ENCODE data around the gene CCZ1B. TPM values are rescaled to one million over a fixed set of nuclear protein-coding genes. Genes with fewer than 3 reads are reported as not detected.
"Not testable (repeated sequence)": the region's sequence is repeated elsewhere in the genome, so short reads cannot be mapped to it uniquely, and the experiment has no call there.

CCZ1B gene
- total and polyA plus RNA-seq, 11 donors: 12.8 to 42.2 (median 23.8) TPM

DNA sequence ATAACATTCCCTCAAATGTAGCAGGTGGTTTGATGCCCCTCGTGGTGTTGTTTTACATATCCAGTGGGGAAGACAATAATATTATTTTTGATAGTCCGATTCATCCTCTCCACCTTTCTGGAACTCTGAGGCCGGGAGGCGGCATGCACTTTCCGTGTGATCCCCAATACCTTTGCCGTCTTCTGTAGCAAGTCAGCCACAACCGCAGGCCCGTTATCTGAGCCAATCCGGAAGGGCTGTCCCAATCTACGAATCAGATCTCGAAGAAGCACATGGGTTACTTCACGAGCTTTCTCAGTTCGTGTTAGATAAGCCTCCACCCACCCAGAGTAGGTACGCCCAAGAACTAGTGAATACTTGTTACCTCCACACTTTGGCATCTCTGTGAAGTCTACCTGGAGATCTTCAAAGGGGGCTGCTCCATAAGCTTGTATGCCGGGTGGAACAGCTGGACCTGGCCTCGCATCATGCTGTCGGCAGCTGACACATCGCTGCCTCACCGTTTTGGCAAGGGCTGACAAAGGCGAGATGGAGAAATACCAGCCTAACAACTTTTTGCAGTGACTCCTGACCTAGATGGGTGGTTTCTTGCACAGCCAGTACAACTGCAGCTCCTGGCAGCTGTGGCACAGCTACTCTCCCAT is 16.3 kb upstream of the CCZ1B start:
- ATAC-seq: not testable (repeated sequence)

DNA sequence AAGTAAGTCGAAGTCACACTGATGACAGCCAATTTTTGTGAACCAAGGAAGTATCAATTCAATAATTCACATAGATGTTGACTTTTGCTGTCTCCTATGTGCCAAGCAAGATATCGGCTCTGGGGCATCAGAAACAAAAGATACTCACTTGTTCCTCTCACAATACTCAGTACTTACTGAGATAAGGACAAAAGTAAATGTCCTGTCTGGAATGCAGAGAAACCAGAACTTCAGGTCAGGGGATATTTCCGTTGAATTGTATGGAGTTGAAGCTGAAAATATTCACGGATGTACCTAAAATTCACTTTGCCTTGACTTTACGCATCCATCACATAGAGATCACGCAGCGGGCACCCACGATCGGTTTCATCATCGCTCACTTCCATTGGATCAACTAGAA is 11.0 kb upstream of the CCZ1B start:
- H3K4me1 ChIP-seq; ATAC-seq; DNase-seq; H3K4me3 ChIP-seq; H3K36me3 ChIP-seq; H3K9me3 ChIP-seq; intact Hi-C loops (cut with DNase I); H3K27ac ChIP-seq: not testable (repeated sequence)
- 92 to 93% (median 92%) methylated on average over 10 of the region's 10 CpGs for WGBS, 4 donors
- H3K27me3 ChIP-seq: peaks cover 0 to 40% (median 5%) of the 10 kb centered on the region in 9 donors

More for the DNA sequence above, 16.3 kb upstream of the CCZ1B start:
- H3K36me3 ChIP-seq; H3K9me3 ChIP-seq; intact Hi-C loops (cut with DNase I); H3K4me3 ChIP-seq; H3K4me1 ChIP-seq; DNase-seq; H3K27ac ChIP-seq: not testable (repeated sequence)
- WGBS, 4 donors: 64 to 77% (median 66%) methylated on average over 20 of the region's 20 CpGs
- H3K27me3 ChIP-seq: peaks cover 0 to 29% (median 0%) of the 10 kb centered on the region in 9 donors

DNA sequence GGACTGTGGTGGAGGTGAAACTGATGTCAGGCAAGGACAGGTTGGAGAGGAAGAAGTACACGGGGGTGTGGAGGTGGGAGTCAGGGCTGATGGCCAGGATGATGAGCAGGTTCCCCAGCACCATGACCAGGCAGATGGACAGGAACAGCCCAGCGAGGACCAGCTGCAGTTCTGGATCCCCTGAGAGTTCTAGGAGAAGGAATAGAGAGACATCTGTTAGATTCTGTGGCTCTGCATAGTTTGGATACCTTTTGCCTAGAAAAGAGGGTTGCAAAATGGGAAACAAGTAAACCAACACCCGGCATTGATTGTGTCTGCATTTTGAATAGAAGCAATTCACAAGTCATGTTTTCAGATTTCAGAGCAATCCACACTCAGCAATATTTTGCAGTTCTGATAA is 9.4 kb upstream of the CCZ1B start:
- H3K36me3 ChIP-seq; H3K27ac ChIP-seq; H3K4me3 ChIP-seq; H3K4me1 ChIP-seq; DNase-seq; ATAC-seq; H3K9me3 ChIP-seq; intact Hi-C loops (cut with DNase I): not testable (repeated sequence)
- peaks cover 0 to 34% (median 5%) of the 10 kb centered on the region in 9 donors for H3K27me3 ChIP-seq
- 31 to 78% (median 59%) methylated on average over 3 of the region's 3 CpGs for WGBS, 4 donors

DNA sequence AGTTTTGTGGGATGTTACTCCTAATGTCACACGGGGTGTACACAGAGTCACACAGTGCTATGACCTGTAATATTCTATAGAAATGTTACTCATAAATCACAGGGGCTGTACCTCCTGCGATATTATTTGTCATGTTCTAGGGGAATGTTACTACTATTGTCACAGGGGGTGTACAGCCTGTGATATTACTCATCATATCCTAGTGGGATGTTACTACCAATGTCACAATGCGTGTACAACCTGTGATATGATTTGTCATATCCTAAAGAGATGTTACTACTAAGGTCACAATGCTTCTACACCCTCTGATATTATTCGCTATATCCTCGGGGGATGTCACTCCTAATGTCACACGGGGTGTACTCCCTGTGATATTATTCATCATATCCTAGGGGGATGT is 7.6 kb upstream of the CCZ1B start:
- WGBS, 4 donors: 88 to 92% (median 88%) methylated on average over 6 of the region's 6 CpGs
- DNase-seq (no peak), ATAC-seq (no peak)
- peaks cover 0 to 24% (median 5%) of the 10 kb centered on the region in 9 donors for H3K27me3 ChIP-seq
- H3K4me3 ChIP-seq: no peak overlapping the region
- TF ChIP-seq POLR2A (IDR thresholded peaks at IDR 0.05): no peak
- TF ChIP-seq, protein P1, sequence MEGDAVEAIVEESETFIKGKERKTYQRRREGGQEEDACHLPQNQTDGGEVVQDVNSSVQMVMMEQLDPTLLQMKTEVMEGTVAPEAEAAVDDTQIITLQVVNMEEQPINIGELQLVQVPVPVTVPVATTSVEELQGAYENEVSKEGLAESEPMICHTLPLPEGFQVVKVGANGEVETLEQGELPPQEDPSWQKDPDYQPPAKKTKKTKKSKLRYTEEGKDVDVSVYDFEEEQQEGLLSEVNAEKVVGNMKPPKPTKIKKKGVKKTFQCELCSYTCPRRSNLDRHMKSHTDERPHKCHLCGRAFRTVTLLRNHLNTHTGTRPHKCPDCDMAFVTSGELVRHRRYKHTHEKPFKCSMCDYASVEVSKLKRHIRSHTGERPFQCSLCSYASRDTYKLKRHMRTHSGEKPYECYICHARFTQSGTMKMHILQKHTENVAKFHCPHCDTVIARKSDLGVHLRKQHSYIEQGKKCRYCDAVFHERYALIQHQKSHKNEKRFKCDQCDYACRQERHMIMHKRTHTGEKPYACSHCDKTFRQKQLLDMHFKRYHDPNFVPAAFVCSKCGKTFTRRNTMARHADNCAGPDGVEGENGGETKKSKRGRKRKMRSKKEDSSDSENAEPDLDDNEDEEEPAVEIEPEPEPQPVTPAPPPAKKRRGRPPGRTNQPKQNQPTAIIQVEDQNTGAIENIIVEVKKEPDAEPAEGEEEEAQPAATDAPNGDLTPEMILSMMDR (IDR thresholded peaks at IDR 0.05): no peak
- H3K9me3 ChIP-seq: no peaks in the 10 kb centered on the region
- H3K4me1 ChIP-seq: no peaks in the 10 kb centered on the region
- H3K36me3 ChIP-seq: no peaks in the 10 kb centered on the region
- no peak overlapping the region for H3K27ac ChIP-seq
- intact Hi-C loops (cut with DNase I): no loop called here

DNA sequence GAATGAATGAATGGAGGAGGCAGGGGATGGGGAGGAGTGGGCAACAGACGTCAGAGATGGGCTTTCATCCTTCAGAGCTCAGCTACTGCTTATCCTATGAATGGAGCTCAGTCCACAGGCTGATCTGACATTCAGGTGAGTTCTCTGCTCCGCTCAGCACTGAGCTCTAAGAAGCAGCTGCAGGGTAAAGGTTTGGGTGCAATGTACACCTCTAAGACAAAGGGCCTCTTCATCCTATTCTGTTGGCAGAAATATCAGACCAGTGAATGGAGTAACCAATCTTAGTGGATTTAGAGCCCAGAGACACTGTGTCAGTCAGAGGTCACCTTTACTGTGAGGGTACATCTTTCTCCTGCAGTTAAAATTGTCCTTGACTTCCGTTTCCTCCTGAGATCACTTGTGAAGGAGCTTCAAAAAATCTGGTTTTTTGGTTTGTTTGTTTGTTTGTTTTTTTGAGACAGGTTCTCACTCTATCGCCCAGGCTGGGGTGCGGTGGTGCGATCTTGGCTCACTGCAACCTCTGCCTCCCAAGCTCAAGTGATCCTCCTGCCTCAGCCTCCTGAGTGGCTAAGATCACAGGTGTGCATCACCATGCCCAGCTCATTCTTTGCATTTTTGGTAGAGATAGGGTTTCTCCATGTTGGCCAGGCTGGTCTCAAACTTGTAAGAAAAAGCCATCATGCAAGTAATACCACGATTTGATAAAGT is 5.1 kb upstream of the CCZ1B start:
- DNase-seq: no peak
- intact Hi-C loops (cut with DNase I): no loop called here
- no peaks in the 10 kb centered on the region for H3K9me3 ChIP-seq
- H3K4me3 ChIP-seq: no peak overlapping the region
- no peak overlapping the region for H3K27ac ChIP-seq
- H3K27me3 ChIP-seq: peaks cover 0 to 22% (median 5%) of the 10 kb centered on the region in 9 donors
- TF ChIP-seq POLR2A (IDR thresholded peaks at IDR 0.05): no peak
- TF ChIP-seq, protein P1 (IDR thresholded peaks at IDR 0.05): no peak
- WGBS, 4 donors: 75 to 82% (median 79%) methylated on average over 7 of the region's 7 CpGs
- no peak for ATAC-seq
- no peaks in the 10 kb centered on the region for H3K36me3 ChIP-seq
- no peaks in the 10 kb centered on the region for H3K4me1 ChIP-seq

DNA sequence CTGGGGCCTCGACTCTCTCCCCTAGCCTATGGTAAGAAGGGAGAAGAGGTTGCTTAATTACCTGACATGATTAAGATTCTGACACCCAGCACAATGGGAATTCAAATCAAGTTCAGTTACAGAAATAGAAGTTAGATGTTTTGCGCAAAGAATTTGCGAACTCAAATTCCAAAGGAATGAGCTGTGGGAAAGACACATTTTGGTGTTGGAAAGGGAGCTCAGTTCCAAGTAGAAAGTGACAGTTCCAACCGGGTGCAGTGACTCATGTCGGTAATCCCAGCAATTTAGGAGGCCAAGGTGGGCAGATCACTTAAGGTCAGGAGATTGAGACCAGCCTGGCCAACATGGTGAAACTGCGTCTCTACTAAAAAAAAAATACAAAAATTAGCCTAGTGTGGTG is 4.0 kb upstream of the CCZ1B start:
- H3K4me1 ChIP-seq; H3K4me3 ChIP-seq; H3K27ac ChIP-seq; DNase-seq; ATAC-seq; H3K9me3 ChIP-seq; intact Hi-C loops (cut with DNase I); H3K36me3 ChIP-seq: not testable (repeated sequence)
- 76 to 90% (median 85%) methylated on average over 6 of the region's 6 CpGs for WGBS, 4 donors
- peaks cover 0 to 22% (median 5%) of the 10 kb centered on the region in 9 donors for H3K27me3 ChIP-seq

DNA sequence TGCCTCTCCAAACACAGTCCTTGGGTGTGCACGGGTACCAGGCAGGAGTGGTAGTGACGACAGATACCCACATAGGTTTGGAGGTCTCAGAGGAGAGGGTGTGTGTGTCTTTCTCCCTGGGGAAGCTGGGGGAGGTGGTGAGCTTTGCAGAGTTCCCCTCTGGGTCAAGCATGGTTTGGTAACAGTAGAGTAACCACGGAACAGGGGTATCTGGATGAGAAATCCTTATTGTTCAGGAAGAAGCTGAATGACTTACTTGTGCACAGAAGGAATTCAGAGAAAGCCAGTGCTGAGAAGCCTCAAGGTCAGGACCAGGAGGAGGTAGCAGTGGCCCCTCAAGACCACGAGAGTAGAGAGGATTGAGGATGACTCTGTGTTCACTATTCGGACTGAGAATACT is 3.5 kb upstream of the CCZ1B start:
- H3K4me3 ChIP-seq; H3K36me3 ChIP-seq; H3K9me3 ChIP-seq; ATAC-seq; DNase-seq; intact Hi-C loops (cut with DNase I); H3K4me1 ChIP-seq; H3K27ac ChIP-seq: not testable (repeated sequence)
- WGBS, 4 donors: 60 to 77% (median 61%) methylated on average over 3 to 5 of the region's 5 CpGs
- H3K27me3 ChIP-seq: peaks cover 0 to 20% (median 5%) of the 10 kb centered on the region in 9 donors

DNA sequence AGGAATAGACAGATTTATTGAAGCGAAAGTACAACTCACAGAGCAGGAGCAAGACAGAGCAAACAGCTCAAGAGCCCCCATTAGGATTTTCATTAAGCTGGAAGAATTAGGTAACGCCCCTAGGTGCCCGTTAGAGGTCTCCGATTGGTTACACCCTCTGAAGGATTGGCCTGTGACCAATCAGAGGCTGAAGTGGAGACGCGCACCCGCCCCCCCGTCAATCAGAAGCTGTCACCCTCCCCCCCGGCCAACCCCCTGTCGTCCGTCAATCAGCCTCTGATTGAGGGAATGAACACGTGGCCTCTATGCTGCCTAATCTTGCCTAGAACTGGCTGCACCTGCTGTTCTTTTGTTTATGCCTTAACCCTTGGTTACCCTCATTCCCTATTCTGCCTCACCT is 1.1 kb upstream of the CCZ1B start:
- DNase-seq; H3K27ac ChIP-seq; H3K27me3 ChIP-seq; H3K36me3 ChIP-seq; ATAC-seq; H3K9me3 ChIP-seq; H3K4me1 ChIP-seq; H3K4me3 ChIP-seq; intact Hi-C loops (cut with DNase I): not testable (repeated sequence)
- WGBS, 4 donors: 50 to 75% (median 62%) methylated on average over 6 to 12 of the region's 12 CpGs

Data from heart left ventricle (tissue), 16 donors.